Endothelial cell (in vitro differentiated cells): ENCODE results near the gene PRKG1. TPM values are rescaled to one million over a fixed set of nuclear protein-coding genes. Genes with fewer than 3 reads are reported as not detected.

Experiments used
- DNase-seq: peaks from one replicate; pipeline ENCODE4 v3.0.0; 2021; ENCODE audit warnings: low spot score
- H3K27ac Mint-ChIP-seq: one replicate; pipeline ENCODE4 v1.8.0; 2021; ENCODE audit warnings: mixed read lengths, inconsistent platforms; ENCODE audit not compliant: unreplicated experiment
- H3K27me3 Mint-ChIP-seq: one replicate; pipeline ENCODE4 v1.8.0; 2021; ENCODE audit warnings: mild to moderate bottlenecking, moderate library complexity, mixed read lengths, inconsistent platforms; ENCODE audit not compliant: unreplicated experiment
- H3K36me3 Mint-ChIP-seq: one replicate; pipeline ENCODE4 v1.8.0; 2021; ENCODE audit warnings: mild to moderate bottlenecking, low read depth, mixed read lengths, inconsistent platforms; ENCODE audit not compliant: unreplicated experiment
- H3K4me1 Mint-ChIP-seq: one replicate; pipeline ENCODE4 v1.8.0; 2021; ENCODE audit warnings: mild to moderate bottlenecking, mixed read lengths, inconsistent platforms; ENCODE audit not compliant: unreplicated experiment
- H3K4me3 Mint-ChIP-seq: one replicate; pipeline ENCODE4 v1.8.0; 2021; ENCODE audit warnings: mild to moderate bottlenecking, mixed read lengths, inconsistent platforms; ENCODE audit not compliant: unreplicated experiment
- H3K9me3 Mint-ChIP-seq: one replicate; pipeline ENCODE4 v1.8.0; 2021; ENCODE audit warnings: mixed read lengths, inconsistent platforms; ENCODE audit not compliant: unreplicated experiment
- CTCF ChIP-seq: fragments of 200-600 bp; sonication (generic); IDR thresholded peaks from one replicate; pipeline ENCODE4 v1.5.0; 2021; ENCODE audit warnings: antibody characterized with exemption; ENCODE audit not compliant: unreplicated experiment
- total RNA-seq: library from RNA; stranded (reverse); fragmentation: NEBNext Ultra II Directional; extraction: Animal tissue kit (Norgen Biotek cat#: 25700); gene quantifications from one replicate; pipeline ENCODE4 v1.2.1, GENCODE V29; 2021; ENCODE audit not compliant: unreplicated experiment

Gene PRKG1
- total RNA-seq, 1 donor from 2014 or later = 10.7 TPM

DNA sequence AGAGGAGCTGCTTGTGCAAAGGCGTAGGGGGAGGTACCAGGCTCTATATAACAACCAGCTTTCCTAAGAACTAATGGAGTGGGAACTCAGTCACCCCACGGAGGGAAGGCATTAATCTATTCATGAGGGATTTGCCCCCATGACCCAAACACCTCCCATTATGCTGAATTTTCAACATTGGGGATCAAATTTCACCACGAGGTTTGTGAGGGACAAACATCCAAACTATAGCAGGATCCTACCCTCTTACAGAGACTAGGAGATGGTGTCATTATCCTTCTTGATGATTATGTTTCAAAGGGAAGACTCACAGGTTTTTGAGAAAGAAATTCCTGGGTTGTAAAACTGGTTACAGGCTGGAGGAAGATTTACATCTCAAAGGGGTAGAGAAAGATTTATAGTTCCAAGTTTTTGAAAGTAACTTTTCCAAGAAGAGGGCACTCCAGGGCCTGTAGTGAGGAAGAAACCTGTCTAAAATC is 944.8 kb downstream of the PRKG1 start:
- no peaks in the 10 kb centered on the region for H3K4me1 Mint-ChIP-seq
- H3K27me3 Mint-ChIP-seq = peaks cover 3% of the 10 kb centered on the region
- no peak for DNase-seq
- H3K9me3 Mint-ChIP-seq = peaks cover 3% of the 10 kb centered on the region
- H3K27ac Mint-ChIP-seq = no peak overlapping the region
- peaks cover 8% of the 10 kb centered on the region for H3K36me3 Mint-ChIP-seq
- H3K4me3 Mint-ChIP-seq = no peak overlapping the region
- no peak for TF ChIP-seq CTCF

- Mint-ChIP-seq H3K9me3 (no peaks in the 10 kb centered on the region), H3K36me3 (peaks cover 5% of the 10 kb centered on the region), H3K4me1 (no peaks in the 10 kb centered on the region), H3K27me3 (no peaks in the 10 kb centered on the region), H3K27ac (no peak overlapping the region), H3K4me3 (no peak overlapping the region)
- TF ChIP-seq CTCF = no peak
- no peak for DNase-seq
Measured at GRCh38 chr10:52019656-52020055, 945.4 kb downstream of the PRKG1 start.

DNA sequence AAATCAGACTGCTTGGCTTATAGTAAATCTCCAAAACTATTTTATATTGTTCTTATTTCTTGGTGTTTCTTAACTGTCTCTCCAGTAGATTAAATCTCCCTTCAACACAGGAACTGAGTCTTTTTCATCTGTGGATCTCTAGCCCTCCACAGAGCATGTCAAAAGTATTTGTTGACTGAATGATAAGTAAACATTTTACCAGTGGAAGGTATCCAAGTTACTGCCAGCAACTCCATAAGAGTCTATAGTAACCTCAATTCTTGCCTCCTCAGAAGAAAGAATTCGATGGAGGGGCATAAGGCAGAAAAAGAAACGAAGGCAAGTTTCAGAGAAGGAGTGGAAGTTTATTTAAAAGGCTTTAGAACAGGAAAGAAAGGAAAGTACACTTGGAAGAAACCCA is 945.9 kb downstream of the PRKG1 start:
- no peaks in the 10 kb centered on the region for H3K27me3 Mint-ChIP-seq
- TF ChIP-seq CTCF = no peak
- H3K27ac Mint-ChIP-seq = no peak overlapping the region
- no peaks in the 10 kb centered on the region for H3K9me3 Mint-ChIP-seq
- H3K36me3 Mint-ChIP-seq = peaks cover 5% of the 10 kb centered on the region
- no peaks in the 10 kb centered on the region for H3K4me1 Mint-ChIP-seq
- no peak for DNase-seq
- no peak overlapping the region for H3K4me3 Mint-ChIP-seq

GRCh38 chr10:52020702-52021101 is 946.4 kb downstream of the PRKG1 start:
- H3K9me3 Mint-ChIP-seq = no peaks in the 10 kb centered on the region
- DNase-seq = no peak
- H3K4me1 Mint-ChIP-seq = no peaks in the 10 kb centered on the region
- no peak for TF ChIP-seq CTCF
- no peak overlapping the region for H3K4me3 Mint-ChIP-seq
- peaks cover 1% of the 10 kb centered on the region for H3K36me3 Mint-ChIP-seq
- no peak overlapping the region for H3K27ac Mint-ChIP-seq
- H3K27me3 Mint-ChIP-seq = no peaks in the 10 kb centered on the region

DNA sequence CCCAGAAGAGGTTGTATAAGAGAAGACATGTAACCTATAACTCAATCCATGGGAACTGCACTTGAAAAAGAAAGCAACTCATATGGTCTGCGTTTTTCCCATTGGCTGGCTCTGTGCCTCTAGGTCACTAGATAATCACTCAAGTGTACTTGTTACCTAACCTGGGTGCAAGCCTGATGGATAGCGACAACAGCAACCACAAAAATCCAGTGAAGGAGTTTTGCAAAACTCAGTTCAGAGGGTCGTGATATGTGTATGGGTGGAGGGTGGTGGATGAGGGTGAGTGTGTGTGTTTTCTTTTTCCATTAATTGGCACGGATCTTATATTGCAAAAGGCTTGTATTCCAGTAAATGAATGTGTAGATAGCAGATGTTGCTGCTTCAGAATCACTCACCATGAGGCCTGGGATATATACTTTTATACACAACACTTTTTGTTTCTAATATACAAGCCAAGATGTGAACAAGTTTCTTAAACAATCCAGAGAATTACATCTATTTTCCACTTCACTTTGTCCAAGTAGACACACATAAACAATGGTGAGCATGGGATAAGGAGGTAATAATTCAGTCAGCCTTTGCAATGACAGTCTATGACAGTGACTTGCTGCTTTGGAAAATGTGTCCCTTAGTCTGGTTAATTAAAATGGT is 952.9 kb downstream of the PRKG1 start:
- no peaks in the 10 kb centered on the region for H3K9me3 Mint-ChIP-seq
- H3K4me3 Mint-ChIP-seq = no peak overlapping the region
- H3K36me3 Mint-ChIP-seq = no peaks in the 10 kb centered on the region
- peaks cover 9% of the 10 kb centered on the region for H3K4me1 Mint-ChIP-seq
- peaks cover 2% of the 10 kb centered on the region for H3K27me3 Mint-ChIP-seq
- DNase-seq = no peak
- no peak for TF ChIP-seq CTCF
- no peak overlapping the region for H3K27ac Mint-ChIP-seq
